ENCODE results near the gene ADAMTS12. TPM values are rescaled to one million over a fixed set of nuclear protein-coding genes. Genes with fewer than 3 reads are reported as not detected.

Gene ADAMTS12
- total and polyA plus RNA-seq, 2 of the 8 experiments (the other 6 are each of a cell fraction or from before 2014, with no cell fraction given), result 6.4 to 12.8 TPM

GRCh38 chr5:33475706-33476105 lies 416.1 kb downstream of the ADAMTS12 start:
- Histone ChIP-seq H3K27ac (ENCODE audit: low read depth, low read length) (no peak overlapping the region), H3K4me2 (ENCODE audit: insufficient read depth in 1 of 2, low read depth in 2 of 2, low read length in 2 of 2) (no peak overlapping the region), H3K4me1 (replicated peaks in 1 of 4; ENCODE audit: control insufficient read depth in 3 of 4, insufficient read depth in 4 of 4, low read length in 3 of 4) (peaks cover 0 to 9% (median 0%) of the 10 kb centered on the region in 4 experiments; a peak in 1 of 7 replicates), H2BK12ac (ENCODE audit: low read depth, low read length) (no peak overlapping the region), H3K14ac (ENCODE audit: insufficient read length) (no peak overlapping the region), H2BK20ac (ENCODE audit: low read length) (no peak overlapping the region), H3K9ac (replicated peaks in 1 of 4; ENCODE audit: extremely low read depth in 1 of 4, low read depth in 3 of 4, low read length in 3 of 4) (no peak overlapping the region), H3K56ac (replicated peaks; ENCODE audit: insufficient read length, low read depth, low read length) (no peak overlapping the region), H2BK120ac (replicated peaks; ENCODE audit: low read depth, low read length) (no peak overlapping the region), H3K4me3 (ENCODE audit: extremely low read depth in 1 of 4, insufficient read depth in 2 of 4, low read depth in 3 of 4, low read length in 4 of 4) (no peak overlapping the region), H2BK5ac (ENCODE audit: low read depth, low read length) (no peak overlapping the region), H3K23ac (ENCODE audit: insufficient read length) (no peak overlapping the region), H4K8ac (ENCODE audit: extremely low read depth, insufficient read depth, low read length) (no peak overlapping the region), H3K23me2 (ENCODE audit: low read depth, low read length) (peaks cover 2% of the 10 kb centered on the region; the same call in 1 of the 2 replicates), H2BK15ac (ENCODE audit: low read length) (no peak overlapping the region), H3K9me3 (ENCODE audit: insufficient read depth in 2 of 2, low read depth in 1 of 2, low read length in 1 of 2) (no peaks in the 10 kb centered on the region), H3K27me3 (replicated peaks in 1 of 4; ENCODE audit: control insufficient read depth in 3 of 4, extremely low read depth in 1 of 4, insufficient read depth in 3 of 4, low read length in 3 of 4) (no peaks in the 10 kb centered on the region), H4K5ac (ENCODE audit: insufficient read length, low read depth, low read length) (no peak overlapping the region), H4K20me1 (replicated peaks in 1 of 2; ENCODE audit: control insufficient read depth in 1 of 2, insufficient read depth in 2 of 2, low read length in 2 of 2) (no peaks in the 10 kb centered on the region), H3K18ac (ENCODE audit: extremely low read depth, low read length) (no peak overlapping the region), H4K91ac (replicated peaks; ENCODE audit: insufficient read length, low read length) (no peak overlapping the region), H3K79me2 (ENCODE audit: control insufficient read depth in 1 of 2, insufficient read depth in 2 of 2, low read length in 2 of 2) (no peaks in the 10 kb centered on the region), H2AFZ (ENCODE audit: low read length) (no peak overlapping the region), H3K4ac (replicated peaks; ENCODE audit: insufficient read length, low read depth, low read length) (no peak overlapping the region), H3K79me1 (ENCODE audit: low read depth, low read length) (no peaks in the 10 kb centered on the region), H2AK5ac (ENCODE audit: low read depth, low read length) (no peak overlapping the region), H3K36me3 (ENCODE audit: control insufficient read depth in 2 of 4, insufficient read depth in 4 of 4, low read length in 3 of 4) (peaks cover 2 to 91% (median 33%) of the 10 kb centered on the region in 4 experiments)
- no peak for DNase-seq (ENCODE audit: low read depth in 1 of 2, low spot score in 2 of 2)
- TF ChIP-seq ATF2 (IDR thresholded peaks at IDR 0.05; ENCODE audit: low read length), result no peak
- TF ChIP-seq TCF12 (IDR thresholded peaks at IDR 0.05; ENCODE audit: low read depth, low read length), result no peak
- no peak for TF ChIP-seq EP300 (IDR thresholded peaks at IDR 0.05; ENCODE audit: borderline replicate concordance in 1 of 2, low read depth in 2 of 2, low read length in 2 of 2)
- no peak for TF ChIP-seq SIX5 (IDR thresholded peaks at IDR 0.05; ENCODE audit: low read depth, low read length)
- no peak for TF ChIP-seq CHD2 (IDR thresholded peaks at IDR 0.05; ENCODE audit: low read length)
- TF ChIP-seq TBP (IDR thresholded peaks at IDR 0.05; ENCODE audit: low read depth, low read length), result no peak
- no peak for TF ChIP-seq TEAD4 (IDR thresholded peaks at IDR 0.05; ENCODE audit: low read depth, low read length)
- no peak for FAIRE-seq
- POLR2A ChIA-PET (ENCODE audit: partially characterized antibody), result interaction anchor here (1.0 to 2.1 kb wide), 9 partner anchors 9 to 73 kb away, joined by 3 to 8 read pairs (median 5); partner anchors contain the start of gene TARS1
- CTCF ChIA-PET (ENCODE audit: partially characterized antibody), result no interaction called here
- WGBS, 2 experiments (ENCODE audit: extremely low coverage in 1 of 2, insufficient coverage in 1 of 2, insufficient read length in 1 of 2, insufficient replicate concordance in 2 of 2, low coverage in 1 of 2, low lambda C conversion rate in 2 of 2, missing lambda C conversion rate in 1 of 2), result 88% methylated on average over 5 of the region's 5 CpGs; no CpG with 5 or more reads in 1 of the 2 experiments

Measured in H1 (cell line).